ENCODE measurements around the gene PPAN. TPM values are rescaled to one million over a fixed set of nuclear protein-coding genes. Genes with fewer than 3 reads are reported as not detected.

PPAN gene, protein sequence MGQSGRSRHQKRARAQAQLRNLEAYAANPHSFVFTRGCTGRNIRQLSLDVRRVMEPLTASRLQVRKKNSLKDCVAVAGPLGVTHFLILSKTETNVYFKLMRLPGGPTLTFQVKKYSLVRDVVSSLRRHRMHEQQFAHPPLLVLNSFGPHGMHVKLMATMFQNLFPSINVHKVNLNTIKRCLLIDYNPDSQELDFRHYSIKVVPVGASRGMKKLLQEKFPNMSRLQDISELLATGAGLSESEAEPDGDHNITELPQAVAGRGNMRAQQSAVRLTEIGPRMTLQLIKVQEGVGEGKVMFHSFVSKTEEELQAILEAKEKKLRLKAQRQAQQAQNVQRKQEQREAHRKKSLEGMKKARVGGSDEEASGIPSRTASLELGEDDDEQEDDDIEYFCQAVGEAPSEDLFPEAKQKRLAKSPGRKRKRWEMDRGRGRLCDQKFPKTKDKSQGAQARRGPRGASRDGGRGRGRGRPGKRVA
- 41.5 and 45.3 TPM in 2 replicates for total RNA-seq

GRCh38 chr19:10106100-10106936, at the start of gene PPAN:
Gene PPAN (plus strand): TSS chr19:10106362. CDS start chr19:10106395, 33 bp downstream.
- FAIRE-seq, result no peak
- DNase-seq (ENCODE audit: low read depth), result peak; percentile 90
- H3K36me3 ChIP-seq (ENCODE audit: control insufficient read depth, insufficient read depth, low read length), result peaks cover 33% of the 10 kb centered on the region
- H3K27me3 ChIP-seq (ENCODE audit: control insufficient read depth, insufficient read depth, low read length), result no peaks in the 10 kb centered on the region
- H3K4me3 ChIP-seq (ENCODE audit: low read depth, low read length), result peak within 1 kb of the TSS; percentile 95
- TF ChIP-seq, protein P1, sequence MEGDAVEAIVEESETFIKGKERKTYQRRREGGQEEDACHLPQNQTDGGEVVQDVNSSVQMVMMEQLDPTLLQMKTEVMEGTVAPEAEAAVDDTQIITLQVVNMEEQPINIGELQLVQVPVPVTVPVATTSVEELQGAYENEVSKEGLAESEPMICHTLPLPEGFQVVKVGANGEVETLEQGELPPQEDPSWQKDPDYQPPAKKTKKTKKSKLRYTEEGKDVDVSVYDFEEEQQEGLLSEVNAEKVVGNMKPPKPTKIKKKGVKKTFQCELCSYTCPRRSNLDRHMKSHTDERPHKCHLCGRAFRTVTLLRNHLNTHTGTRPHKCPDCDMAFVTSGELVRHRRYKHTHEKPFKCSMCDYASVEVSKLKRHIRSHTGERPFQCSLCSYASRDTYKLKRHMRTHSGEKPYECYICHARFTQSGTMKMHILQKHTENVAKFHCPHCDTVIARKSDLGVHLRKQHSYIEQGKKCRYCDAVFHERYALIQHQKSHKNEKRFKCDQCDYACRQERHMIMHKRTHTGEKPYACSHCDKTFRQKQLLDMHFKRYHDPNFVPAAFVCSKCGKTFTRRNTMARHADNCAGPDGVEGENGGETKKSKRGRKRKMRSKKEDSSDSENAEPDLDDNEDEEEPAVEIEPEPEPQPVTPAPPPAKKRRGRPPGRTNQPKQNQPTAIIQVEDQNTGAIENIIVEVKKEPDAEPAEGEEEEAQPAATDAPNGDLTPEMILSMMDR (IDR thresholded peaks at IDR 0.05; ENCODE audit: insufficient read depth, low read length, severe bottlenecking), result no peak

DNA sequence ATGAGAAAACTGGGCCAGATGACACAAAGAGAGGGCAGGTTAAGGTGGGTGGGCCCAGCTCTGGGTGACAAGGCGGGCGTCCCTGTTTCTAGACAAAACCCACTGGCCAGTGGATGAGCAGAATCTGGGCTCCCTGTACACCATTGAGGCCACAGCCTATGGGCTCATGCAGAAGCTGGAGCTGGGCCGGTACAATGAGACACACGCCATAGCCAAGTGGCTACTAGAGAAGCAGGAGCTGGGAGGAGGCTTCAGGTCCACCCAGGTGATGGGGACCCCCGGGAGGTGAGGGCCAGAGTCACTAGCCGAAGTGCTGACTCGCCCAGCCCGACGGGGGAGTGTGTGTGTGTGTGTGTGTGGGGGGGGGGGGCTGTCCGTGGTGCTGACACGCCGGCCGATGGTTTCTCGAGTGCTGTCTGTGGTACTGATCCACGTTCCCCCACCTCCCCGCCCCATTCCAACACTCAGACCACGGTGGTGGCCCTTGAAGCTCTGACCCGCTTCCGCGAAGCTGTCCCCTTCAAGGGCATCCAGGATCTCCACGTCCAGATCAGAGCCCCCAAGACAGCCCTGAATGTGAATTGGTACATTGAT, 44.3 kb upstream of the PPAN start:
- DNase-seq (ENCODE audit: low read depth) (no peak), FAIRE-seq (no peak)
- TF ChIP-seq, protein P1 (IDR thresholded peaks at IDR 0.05; ENCODE audit: insufficient read depth, low read length, severe bottlenecking), result no peak
- Histone ChIP-seq H3K4me3 (ENCODE audit: low read depth, low read length) (no peak overlapping the region), H3K27me3 (ENCODE audit: control insufficient read depth, insufficient read depth, low read length) (no peaks in the 10 kb centered on the region), H3K36me3 (ENCODE audit: control insufficient read depth, insufficient read depth, low read length) (no peaks in the 10 kb centered on the region)

GRCh38 chr19:10068205-10068604, 38.0 kb upstream of the PPAN start:
- H3K36me3 ChIP-seq (ENCODE audit: control insufficient read depth, insufficient read depth, low read length), result no peaks in the 10 kb centered on the region
- DNase-seq (ENCODE audit: low read depth) (no peak), FAIRE-seq (no peak)
- no peaks in the 10 kb centered on the region for H3K27me3 ChIP-seq (ENCODE audit: control insufficient read depth, insufficient read depth, low read length)
- no peak overlapping the region for H3K4me3 ChIP-seq (ENCODE audit: low read depth, low read length)
- TF ChIP-seq, protein P1 (IDR thresholded peaks at IDR 0.05; ENCODE audit: insufficient read depth, low read length, severe bottlenecking), result no peak

DNA sequence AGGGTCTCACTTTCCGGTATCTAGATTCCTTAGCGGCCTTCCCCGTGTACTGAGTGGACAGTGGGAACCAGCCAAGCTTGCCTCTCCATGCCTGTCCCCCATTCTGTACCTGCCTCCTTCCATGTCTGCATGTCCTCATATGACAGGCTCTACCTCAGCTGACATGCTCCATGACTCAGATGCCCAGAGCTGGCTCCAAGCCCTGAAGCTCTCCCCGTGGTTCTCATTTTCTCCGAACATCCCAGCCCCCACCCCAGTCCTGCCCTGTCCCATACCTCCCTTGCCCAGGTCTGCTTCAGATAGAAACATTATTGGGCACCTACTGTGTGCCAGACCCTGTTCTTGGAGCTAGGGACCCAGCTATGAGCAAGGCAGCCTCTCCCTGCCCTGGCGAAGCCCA, 37.1 kb upstream of the PPAN start:
- Histone ChIP-seq H3K27me3 (ENCODE audit: control insufficient read depth, insufficient read depth, low read length) (no peaks in the 10 kb centered on the region), H3K4me3 (ENCODE audit: low read depth, low read length) (no peak overlapping the region), H3K36me3 (ENCODE audit: control insufficient read depth, insufficient read depth, low read length) (no peaks in the 10 kb centered on the region)
- peak; percentile 13 for DNase-seq (ENCODE audit: low read depth)
- FAIRE-seq, result no peak
- TF ChIP-seq, protein P1 (IDR thresholded peaks at IDR 0.05; ENCODE audit: insufficient read depth, low read length, severe bottlenecking), result no peak

DNA sequence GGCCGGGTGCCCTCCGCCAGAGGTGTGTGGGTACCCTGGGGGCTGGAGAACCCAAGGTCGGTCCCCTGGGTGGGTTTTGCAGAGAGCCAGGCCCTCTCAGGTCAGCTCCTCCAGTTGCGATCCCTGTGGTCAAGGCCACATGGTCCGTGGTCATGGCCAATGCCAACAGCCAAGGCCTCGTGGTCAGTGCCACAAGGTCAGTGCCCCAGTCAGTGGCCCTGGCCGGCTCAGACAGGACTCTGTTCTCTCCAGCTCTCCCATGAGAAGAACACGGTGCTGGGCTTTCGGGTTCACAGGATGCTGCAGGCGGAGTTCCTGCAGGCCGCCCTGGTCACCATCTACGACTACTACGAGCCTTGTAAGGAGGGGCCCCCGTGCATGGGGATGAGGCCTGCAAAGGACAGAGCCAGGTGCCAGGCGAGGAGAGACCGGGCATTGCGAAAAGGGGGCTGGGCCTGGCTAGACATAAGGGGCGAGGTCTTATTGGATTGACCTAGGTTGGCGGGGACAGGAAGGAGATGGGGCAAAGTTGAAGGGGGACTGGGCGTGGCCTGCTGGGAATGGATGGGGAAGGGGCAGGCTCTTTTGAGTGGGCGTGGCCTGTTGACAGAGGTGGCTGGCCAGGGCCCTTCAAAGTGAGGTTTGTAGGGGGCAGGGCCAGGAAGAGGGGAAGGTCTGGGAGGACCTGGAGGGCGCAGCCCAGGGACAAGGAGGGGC, 35.3 kb upstream of the PPAN start:
- H3K36me3 ChIP-seq (ENCODE audit: control insufficient read depth, insufficient read depth, low read length), result no peaks in the 10 kb centered on the region
- TF ChIP-seq, protein P1 (IDR thresholded peaks at IDR 0.05; ENCODE audit: insufficient read depth, low read length, severe bottlenecking), result no peak
- H3K4me3 ChIP-seq (ENCODE audit: low read depth, low read length), result no peak overlapping the region
- FAIRE-seq, result no peak
- DNase-seq (ENCODE audit: low read depth), result no peak
- H3K27me3 ChIP-seq (ENCODE audit: control insufficient read depth, insufficient read depth, low read length), result no peaks in the 10 kb centered on the region

Measured in bronchial epithelial cell (primary cell).